Keratinocyte (primary cell): Measurements from ENCODE around the gene FLNA. TPM values are rescaled to one million over a fixed set of nuclear protein-coding genes. Genes with fewer than 3 reads are reported as not detected.

Source experiments
- DNase-seq: peaks from one replicate; pipeline ENCODE4 v3.0.0-alpha.2; 2011; ENCODE audit warnings: low read depth, missing footprints, low spot score
- FAIRE-seq: peaks from 2 replicates; lab custom pipeline; 2011; peaks lifted over from hg19 to GRCh38; lab: Jason Lieb, UNC
- H2AFZ ChIP-seq: 2 replicates; pipeline ENCODE4 v1.6.0; 2012; ENCODE audit warnings: low read length, control low read depth, inconsistent platforms; ENCODE audit not compliant: control insufficient read depth
- H3K27ac ChIP-seq: 2 replicates; pipeline ENCODE4 v1.5.1; 2011; ENCODE audit warnings: low read length; ENCODE audit not compliant: control insufficient read depth, insufficient read depth
- H3K27me3 ChIP-seq: 3 replicates; pipeline ENCODE4 v1.6.0; 2011; ENCODE audit warnings: low read length; ENCODE audit not compliant: control insufficient read depth, insufficient read depth; ENCODE audit errors: extremely low read depth
- H3K36me3 ChIP-seq, 2 experiments: 2 replicates in 1 of 2; 3 replicates in 1 of 2; pipeline ENCODE4 v1.5.1; 2011; ENCODE audit warnings: low read length in 2 of 2, mild to moderate bottlenecking in 1 of 2; ENCODE audit not compliant: control insufficient read depth in 2 of 2, insufficient read depth in 2 of 2; ENCODE audit errors: extremely low read depth in 1 of 2
- H3K4me1 ChIP-seq: 3 replicates; pipeline ENCODE4 v1.5.1; 2011; ENCODE audit warnings: low read length; ENCODE audit not compliant: control insufficient read depth, insufficient read depth; ENCODE audit errors: extremely low read depth
- H3K4me2 ChIP-seq: 3 replicates; pipeline ENCODE4 v1.6.0; 2011; ENCODE audit warnings: low read depth, low read length; ENCODE audit not compliant: control insufficient read depth, insufficient read depth; ENCODE audit errors: extremely low read depth
- H3K4me3 ChIP-seq, 3 experiments: fragments of 200-600 bp in 1 of 3; sonication (generic) in 1 of 3; 2 replicates in 2 of 3; 3 replicates in 1 of 3; pipeline ENCODE4 v1.5.1; 2011 to 2016; ENCODE audit warnings: low read length in 3 of 3, mild to moderate bottlenecking in 3 of 3, control low read depth in 2 of 3, inconsistent platforms in 1 of 3, low read depth in 1 of 3, mixed read lengths in 1 of 3, mixed run types in 1 of 3, moderate library complexity in 1 of 3; ENCODE audit not compliant: control insufficient read depth in 2 of 3, insufficient read depth in 2 of 3; ENCODE audit errors: extremely low read depth in 1 of 3
- H3K79me2 ChIP-seq: 2 replicates; pipeline ENCODE4 v1.6.0; 2012; ENCODE audit warnings: low read length; ENCODE audit not compliant: control insufficient read depth, insufficient read depth
- H3K9ac ChIP-seq: 3 replicates; pipeline ENCODE4 v1.6.0; 2011; ENCODE audit warnings: low read length; ENCODE audit not compliant: control insufficient read depth, insufficient read depth; ENCODE audit errors: extremely low read depth
- H3K9me1 ChIP-seq: 3 replicates; pipeline ENCODE4 v1.6.0; 2011; ENCODE audit warnings: low read length; ENCODE audit not compliant: control insufficient read depth, insufficient read depth; ENCODE audit errors: extremely low read depth
- H3K9me3 ChIP-seq: 2 replicates; pipeline ENCODE4 v1.5.1; 2012; ENCODE audit warnings: low read depth, low read length; ENCODE audit not compliant: control insufficient read depth
- H4K20me1 ChIP-seq: 3 replicates; pipeline ENCODE4 v1.6.0; 2011; ENCODE audit warnings: low read length; ENCODE audit not compliant: control insufficient read depth, insufficient read depth; ENCODE audit errors: extremely low read depth
- CTCF ChIP-seq, 3 experiments: IDR thresholded peaks in 1 of 3; conservative IDR thresholded peaks in 1 of 3; optimal IDR thresholded peaks in 1 of 3; 2 replicates in 2 of 3; 3 replicates in 1 of 3; pipeline versions ENCODE3 to v1.5.1; 2011; ENCODE audit warnings: low read length in 3 of 3, mild to moderate bottlenecking in 3 of 3, moderate library complexity in 2 of 3, control low read depth in 1 of 3, inconsistent platforms in 1 of 3; ENCODE audit not compliant: insufficient read depth in 2 of 3; ENCODE audit errors: extremely low read depth in 1 of 3
- EZH2 ChIP-seq: IDR thresholded peaks from one replicate; pipeline ENCODE4 v1.6.1; 2012; ENCODE audit warnings: inconsistent platforms, mild to moderate bottlenecking, low read length, moderate library complexity
- dilution Hi-C: fragments of 300-500 bp; cut with MboI; formaldehyde crosslinking; loops from one replicate; pipeline ENCODE4 v1.7.0; 2020; ENCODE audit warnings: low sequenced_read_pairs; ENCODE audit not compliant: extremely low pct_ligation_motif_present
- polyA plus RNA-seq, 5 experiments: library from polyadenylated mRNA; depleted of rRNA in 3 of 5; stranded (reverse) in 3 of 5; stranded (forward) in 1 of 5; unstranded in 1 of 5; fragments of >200 nt; gene quantifications; 1 replicate in 1 of 5; 2 replicates in 3 of 5; 3 replicates in 1 of 5; pipeline versions ENCODE4 v1.2.1 to v1.2.3, GENCODE V29; 2011 to 2012; ENCODE audit warnings: missing spikeins in 2 of 5, low read depth in 1 of 5, low replicate concordance in 1 of 5

The FLNA gene
- polyA plus RNA-seq, 1 donor (not counting 4 experiments of a cell fraction or from before 2014, with no cell fraction given), result 245 TPM

DNA sequence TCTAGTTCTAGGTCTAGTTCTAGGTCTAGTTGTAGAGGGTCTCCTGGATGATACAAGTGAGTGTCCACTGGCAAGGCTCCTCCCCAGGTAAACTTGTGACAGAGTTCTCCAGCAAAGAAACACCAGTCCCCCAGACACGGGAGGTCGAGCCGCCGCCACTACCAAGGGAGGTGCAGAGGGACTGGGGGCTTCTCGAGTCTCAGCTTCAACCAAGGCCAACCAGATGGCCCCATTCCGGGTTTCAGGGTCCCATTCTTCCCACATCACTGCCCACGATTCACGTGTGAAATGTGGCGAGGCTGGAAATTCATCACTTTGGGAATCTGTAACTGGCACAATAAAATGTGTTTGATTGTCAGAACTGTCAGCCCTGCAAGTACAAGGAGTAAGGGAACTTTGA is 41.3 kb downstream of the FLNA start:
- dilution Hi-C loops, result no loop called here
- Histone ChIP-seq H2AFZ (no peak overlapping the region), H3K79me2 (no peaks in the 10 kb centered on the region), H3K4me1 (no peaks in the 10 kb centered on the region), H3K27me3 (no peaks in the 10 kb centered on the region), H3K4me2 (no peak overlapping the region), H3K27ac (no peak overlapping the region), H3K36me3 (no peaks in the 10 kb centered on the region), H4K20me1 (no peaks in the 10 kb centered on the region), H3K4me3 (no peak overlapping the region), H3K9me3 (no peaks in the 10 kb centered on the region), H3K9ac (no peak overlapping the region), H3K9me1 (no peaks in the 10 kb centered on the region)
- DNase-seq (no peak), FAIRE-seq (no peak)
- TF ChIP-seq CTCF (optimal IDR thresholded peaks at IDR 0.05 in 1 of 3, IDR thresholded peaks at IDR 0.05 in 1 of 3, conservative IDR thresholded peaks at IDR 0.05 in 1 of 3; ENCODE audit: extremely low read depth in 1 of 3, insufficient read depth in 2 of 3, low read length in 3 of 3) (no peak), EZH2 (no peak)

GRCh38 chrX:154332561-154332960 is 41.9 kb downstream of the FLNA start:
- Histone ChIP-seq H3K27ac (no peak overlapping the region), H3K79me2 (no peaks in the 10 kb centered on the region), H3K27me3 (no peaks in the 10 kb centered on the region), H2AFZ (no peak overlapping the region), H3K9ac (no peak overlapping the region), H3K36me3 (no peaks in the 10 kb centered on the region), H3K9me3 (no peaks in the 10 kb centered on the region), H4K20me1 (no peaks in the 10 kb centered on the region), H3K4me3 (no peak overlapping the region), H3K4me2 (no peak overlapping the region), H3K9me1 (no peaks in the 10 kb centered on the region), H3K4me1 (no peaks in the 10 kb centered on the region)
- no peak for DNase-seq
- dilution Hi-C loops, result no loop called here
- no peak for FAIRE-seq
- no peak for TF ChIP-seq CTCF (optimal IDR thresholded peaks at IDR 0.05 in 1 of 3, IDR thresholded peaks at IDR 0.05 in 1 of 3, conservative IDR thresholded peaks at IDR 0.05 in 1 of 3; ENCODE audit: extremely low read depth in 1 of 3, insufficient read depth in 2 of 3, low read length in 3 of 3)
- no peak for TF ChIP-seq EZH2
